HG03469 (cell line): ENCODE measurements around the gene CLDND1.
"Not testable (repeated sequence)": the region's sequence is repeated elsewhere in the genome, so short reads cannot be mapped to it uniquely, and the experiment has no call there.

Experiments used
- ATAC-seq: cut with Tn5 transposase; IDR thresholded peaks from one replicate; pipeline ENCODE4 v1.9.1; 2021; ENCODE audit warnings: mild to moderate bottlenecking, moderate library complexity, moderate number of reproducible peaks; ENCODE audit not compliant: unreplicated experiment

Gene CLDND1

GRCh38 chr3:98522544-98523281 is at the start of gene CLDND1:
TSS of gene CLDND1 (minus strand) at chr3:98522902. CDS start at chr3:98521424, 1,478 bp downstream.
- peak; percentile 82 for ATAC-seq

GRCh38 chr3:98568402-98568801 is 45.7 kb upstream of the CLDND1 start:
- ATAC-seq = no peak

- ATAC-seq = peak; percentile 23
These were observed 45.1 kb upstream of the CLDND1 start for GRCh38 chr3:98567666-98568270.

- no peak for ATAC-seq
These were observed 43.1 kb upstream of the CLDND1 start for GRCh38 chr3:98565843-98566242.

- peak; percentile 14 for ATAC-seq
These were observed 42.5 kb upstream of the CLDND1 start for GRCh38 chr3:98565237-98565643.

GRCh38 chr3:98564282-98565005 is 41.7 kb upstream of the CLDND1 start:
- no peak for ATAC-seq

- peak; percentile 37 for ATAC-seq
These were observed 41.1 kb upstream of the CLDND1 start for GRCh38 chr3:98563661-98564281.

- no peak for ATAC-seq
These were observed 39.2 kb upstream of the CLDND1 start for GRCh38 chr3:98561727-98562521.

GRCh38 chr3:98560911-98561310 is 38.2 kb upstream of the CLDND1 start:
- ATAC-seq = no peak

GRCh38 chr3:98559769-98560168 is 37.1 kb upstream of the CLDND1 start:
- ATAC-seq = not testable (repeated sequence)

- ATAC-seq = no peak
These were observed 35.6 kb upstream of the CLDND1 start for GRCh38 chr3:98558100-98558827.

GRCh38 chr3:98557324-98558010 is 34.8 kb upstream of the CLDND1 start:
- peak; percentile 21 for ATAC-seq

- peak; percentile 74 for ATAC-seq
These were observed 33.7 kb upstream of the CLDND1 start for GRCh38 chr3:98556164-98557130.

- no peak for ATAC-seq
These were observed 32.3 kb upstream of the CLDND1 start for GRCh38 chr3:98555025-98555379.

- no peak for ATAC-seq
These were observed 31.9 kb upstream of the CLDND1 start for GRCh38 chr3:98554580-98554979.

GRCh38 chr3:98553753-98554152 is 31.1 kb upstream of the CLDND1 start:
- ATAC-seq = no peak

- ATAC-seq = no peak
These were observed 30.4 kb upstream of the CLDND1 start for GRCh38 chr3:98553021-98553563.
